PC-9 (cell line): ENCODE measurements around the gene TRPM6.

ENCODE experiments used
- CTCF ChIP-seq: fragments of 200-600 bp; sonication (generic); conservative IDR thresholded peaks from 2 replicates; pipeline ENCODE4 v1.6.1; 2017; ENCODE audit warnings: mixed run types, antibody characterized with exemption, mild to moderate bottlenecking, moderate library complexity
- EZH2 ChIP-seq: fragments of 200-600 bp; sonication (generic); IDR thresholded peaks from 2 replicates; pipeline ENCODE4 v1.8.0; 2017; ENCODE audit warnings: antibody characterized with exemption, low read depth

- TF ChIP-seq CTCF, result no peak
- TF ChIP-seq EZH2, result no peak
Measured at GRCh38 chr9:74876382-74876949, 11.3 kb downstream of the TRPM6 start.
